ENCODE data around the gene CADM4. TPM values are rescaled to one million over a fixed set of nuclear protein-coding genes. Genes with fewer than 3 reads are reported as not detected.
A peak's percentile ranks its signal among the peaks of the same experiment; 100 is the strongest.

CADM4 gene
- total and polyA plus RNA-seq, 10 donors: 0.89 to 4.7 (median 2.0) TPM

- intact Hi-C loops (cut with DNase I; ENCODE audit: low total_unique reads): no loop called here
- Histone ChIP-seq H3K4me3 (peak overlapping the region; percentile 47 to 83 (median 68)), H3K36me3 (peaks cover 0 to 64% (median 40%) of the 10 kb centered on the region in 6 donors), H3K9me3 (no peaks in the 10 kb centered on the region), H3K27ac (peak overlapping the region; percentile 80 to 98 (median 97)), H3K4me1 (peaks cover 28 to 67% (median 46%) of the 10 kb centered on the region in 6 donors), H3K27me3 (replicated peaks in 1 of 7) (no peaks in the 10 kb centered on the region)
- 1 to 2% (median 1%) methylated on average over 24 to 64 of the region's 64 CpGs for WGBS, 5 donors
- peak; percentile 91 for DNase-seq
- TF ChIP-seq, protein P1, sequence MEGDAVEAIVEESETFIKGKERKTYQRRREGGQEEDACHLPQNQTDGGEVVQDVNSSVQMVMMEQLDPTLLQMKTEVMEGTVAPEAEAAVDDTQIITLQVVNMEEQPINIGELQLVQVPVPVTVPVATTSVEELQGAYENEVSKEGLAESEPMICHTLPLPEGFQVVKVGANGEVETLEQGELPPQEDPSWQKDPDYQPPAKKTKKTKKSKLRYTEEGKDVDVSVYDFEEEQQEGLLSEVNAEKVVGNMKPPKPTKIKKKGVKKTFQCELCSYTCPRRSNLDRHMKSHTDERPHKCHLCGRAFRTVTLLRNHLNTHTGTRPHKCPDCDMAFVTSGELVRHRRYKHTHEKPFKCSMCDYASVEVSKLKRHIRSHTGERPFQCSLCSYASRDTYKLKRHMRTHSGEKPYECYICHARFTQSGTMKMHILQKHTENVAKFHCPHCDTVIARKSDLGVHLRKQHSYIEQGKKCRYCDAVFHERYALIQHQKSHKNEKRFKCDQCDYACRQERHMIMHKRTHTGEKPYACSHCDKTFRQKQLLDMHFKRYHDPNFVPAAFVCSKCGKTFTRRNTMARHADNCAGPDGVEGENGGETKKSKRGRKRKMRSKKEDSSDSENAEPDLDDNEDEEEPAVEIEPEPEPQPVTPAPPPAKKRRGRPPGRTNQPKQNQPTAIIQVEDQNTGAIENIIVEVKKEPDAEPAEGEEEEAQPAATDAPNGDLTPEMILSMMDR (IDR thresholded peaks at IDR 0.05 in 8 of 11, conservative IDR thresholded peaks at IDR 0.05 in 3 of 11): peak; percentile 72 to 93 (median 78)
- peak; percentile 19 to 80 (median 71) for TF ChIP-seq POLR2AphosphoS5 (IDR thresholded peaks at IDR 0.05)
- TF ChIP-seq POLR2A (IDR thresholded peaks at IDR 0.05): no peak
Observed at GRCh38 chr19:43594710-43595604, 44.7 kb downstream of the CADM4 start.

DNA sequence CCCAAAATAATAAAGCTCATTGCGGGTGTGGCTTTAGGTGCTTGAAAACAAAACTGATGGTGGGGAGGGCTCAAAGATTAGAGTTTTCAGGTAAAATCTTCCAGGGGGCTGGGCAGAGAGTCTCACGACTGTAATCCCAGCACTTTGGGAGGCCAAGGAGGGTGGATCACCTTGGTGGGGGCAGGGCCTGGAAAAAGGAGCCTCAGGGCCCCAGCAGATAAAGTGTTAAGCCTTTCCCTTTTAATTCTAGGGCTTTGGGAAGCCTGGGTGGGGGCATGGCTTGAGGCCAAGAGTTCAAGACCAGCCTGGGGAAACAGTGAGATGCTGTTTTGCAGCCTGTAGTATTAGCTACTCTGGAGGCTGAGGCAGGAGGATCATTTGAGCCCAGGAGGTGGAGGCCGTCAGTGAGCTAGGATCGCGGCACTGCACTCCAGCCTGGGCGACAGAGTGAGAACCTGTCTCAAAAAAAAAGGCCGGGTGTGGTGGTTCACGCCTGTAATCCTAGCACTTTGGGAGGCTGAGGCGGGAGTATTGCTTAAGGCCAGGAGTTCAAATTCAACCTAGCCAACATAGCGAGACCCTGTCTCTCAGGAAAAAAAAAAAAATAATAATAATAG is 45.5 kb downstream of the CADM4 start:
- Histone ChIP-seq H3K4me3 (peak overlapping the region; percentile 47 to 83 (median 68)), H3K9me3 (no peaks in the 10 kb centered on the region), H3K4me1 (peaks cover 28 to 71% (median 46%) of the 10 kb centered on the region in 6 donors), H3K27me3 (replicated peaks in 1 of 7) (no peaks in the 10 kb centered on the region), H3K27ac (peak overlapping the region in 7 of 8 donors; percentile 80 to 98 (median 96)), H3K36me3 (peaks cover 0 to 60% (median 35%) of the 10 kb centered on the region in 6 donors)
- intact Hi-C loops (cut with DNase I; ENCODE audit: low total_unique reads): no loop called here
- WGBS, 5 donors: 87 to 94% (median 91%) methylated on average over 10 of the region's 10 CpGs
- TF ChIP-seq POLR2A (IDR thresholded peaks at IDR 0.05) (no peak), POLR2AphosphoS5 (IDR thresholded peaks at IDR 0.05) (no peak)
- TF ChIP-seq, protein P1 (IDR thresholded peaks at IDR 0.05 in 8 of 11, conservative IDR thresholded peaks at IDR 0.05 in 3 of 11): no peak
- no peak for DNase-seq

- TF ChIP-seq POLR2AphosphoS5 (IDR thresholded peaks at IDR 0.05): peak in 1 of 3 donors; percentile 19
- TF ChIP-seq, protein P1 (IDR thresholded peaks at IDR 0.05 in 8 of 11, conservative IDR thresholded peaks at IDR 0.05 in 3 of 11): no peak
- H3K27me3 ChIP-seq (replicated peaks in 1 of 7): no peaks in the 10 kb centered on the region
- no peaks in the 10 kb centered on the region for H3K9me3 ChIP-seq
- intact Hi-C loops (cut with DNase I; ENCODE audit: low total_unique reads): no loop called here
- peaks cover 26 to 58% (median 39%) of the 10 kb centered on the region in 6 donors for H3K4me1 ChIP-seq
- H3K27ac ChIP-seq: no peak overlapping the region
- DNase-seq: no peak
- H3K36me3 ChIP-seq: peaks cover 0 to 58% (median 28%) of the 10 kb centered on the region in 6 donors
- no peak overlapping the region for H3K4me3 ChIP-seq
- 94 to 97% (median 96%) methylated on average over 24 to 37 of the region's 37 CpGs for WGBS, 5 donors
Observed at GRCh38 chr19:43592800-43593350, 46.8 kb downstream of the CADM4 start.
